GM18526 (cell line): Measurements from ENCODE around the gene EPHA10.

Source experiments
- POLR2A ChIP-seq: IDR thresholded peaks from 3 replicates; pipeline ENCODE4 v1.6.1; 2011; ENCODE audit not compliant: insufficient read length; ENCODE audit errors: extremely low read depth

The EPHA10 gene

GRCh38 chr1:37725851-37726613 lies 38.9 kb downstream of the EPHA10 start:
- no peak for TF ChIP-seq POLR2A

DNA sequence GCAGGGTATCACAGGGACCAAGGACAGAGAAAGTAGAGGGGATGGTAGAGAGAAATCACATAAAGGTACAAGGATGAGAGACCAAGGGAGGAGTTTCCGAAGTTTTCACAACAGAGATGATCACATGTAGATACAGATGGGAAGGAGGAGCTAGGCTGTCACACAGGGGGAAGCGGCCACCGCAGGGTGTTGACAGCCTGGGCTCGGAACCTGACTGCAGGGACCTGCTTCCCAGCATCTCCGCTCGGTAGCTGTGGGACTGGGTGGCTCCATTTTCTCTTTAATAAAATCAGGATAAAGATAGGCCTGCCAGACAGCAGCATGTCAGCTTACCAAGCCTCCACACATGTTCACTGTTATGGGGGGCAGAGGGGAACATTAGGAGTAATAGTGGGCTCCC lies 40.3 kb downstream of the EPHA10 start:
- no peak for TF ChIP-seq POLR2A

DNA sequence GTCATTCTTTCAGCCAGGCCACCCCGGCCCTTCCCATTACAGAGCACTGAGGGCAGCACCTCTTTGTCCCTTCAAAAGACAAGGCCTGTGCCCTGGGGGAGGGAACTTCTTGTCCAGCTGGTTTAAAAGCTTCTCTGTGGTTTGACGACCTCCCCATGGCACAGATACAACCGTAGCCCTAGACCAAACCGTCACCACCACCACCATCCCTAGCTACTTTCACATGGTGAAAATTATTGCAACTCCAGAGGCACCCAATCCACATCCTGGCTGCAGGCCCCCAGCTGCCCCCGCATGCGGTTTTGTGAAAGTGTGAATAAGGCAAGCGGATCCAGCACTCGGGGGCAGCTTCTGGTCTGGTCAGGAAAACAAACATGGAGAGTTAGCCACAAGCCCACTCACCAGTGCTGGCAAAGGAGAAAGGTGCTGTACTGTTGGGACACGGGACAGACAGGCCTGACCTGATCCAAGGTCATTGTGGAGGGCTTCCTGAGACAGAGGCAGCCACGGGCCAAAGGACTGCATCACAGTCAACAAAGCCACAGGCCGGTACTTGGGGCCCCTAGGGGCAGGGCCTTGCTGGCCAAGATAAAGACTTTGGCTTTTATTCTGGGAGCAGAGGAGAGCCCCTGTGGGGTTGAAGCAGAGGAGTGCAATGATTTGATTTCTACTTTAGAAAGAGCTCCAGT lies 41.4 kb downstream of the EPHA10 start:
- no peak for TF ChIP-seq POLR2A

GRCh38 chr1:37723072-37723389 lies 41.9 kb downstream of the EPHA10 start:
- no peak for TF ChIP-seq POLR2A

DNA sequence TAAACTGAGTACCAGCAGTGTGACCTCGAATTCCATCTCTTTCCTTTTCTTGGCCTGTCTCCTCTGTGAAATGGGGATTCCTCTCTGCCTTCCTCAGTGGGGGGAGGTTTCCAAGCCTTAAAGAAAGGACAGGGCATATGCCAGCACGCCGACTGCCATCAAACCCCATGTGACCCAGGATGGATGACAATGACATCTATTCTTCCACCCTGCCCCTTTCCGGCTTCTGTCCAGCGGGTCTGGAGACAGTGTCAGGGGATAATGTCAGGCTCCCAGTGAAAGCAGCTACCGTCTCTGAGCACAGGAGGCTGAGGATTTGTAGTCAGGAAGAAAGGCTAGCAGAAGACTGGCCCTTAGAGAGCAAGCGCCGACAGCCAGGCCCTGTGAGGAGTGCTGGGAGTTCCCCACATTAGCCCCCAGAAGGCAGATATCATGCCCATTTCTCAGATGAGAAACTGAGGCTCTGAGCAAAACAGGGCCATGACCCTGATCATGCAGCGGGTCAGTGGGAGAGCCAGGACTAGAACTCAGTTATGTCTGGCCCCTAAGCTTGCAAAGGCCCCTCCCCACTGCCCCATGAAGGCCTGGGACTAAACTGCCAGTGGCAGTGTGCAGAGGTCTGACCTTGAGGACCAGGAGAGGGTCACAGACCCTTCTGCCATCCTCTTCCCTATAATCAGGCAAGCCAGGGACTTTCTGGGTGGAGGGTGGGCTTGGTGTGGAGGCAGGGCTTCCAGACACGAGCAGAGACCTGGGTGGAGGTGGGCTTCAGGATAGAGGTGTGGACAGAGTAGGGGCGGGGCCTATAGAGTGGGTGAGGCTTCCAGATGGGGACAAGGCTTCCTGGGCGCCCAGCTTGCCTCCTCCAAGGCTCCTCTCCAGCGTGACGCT lies 42.5 kb downstream of the EPHA10 start:
- no peak for TF ChIP-seq POLR2A

DNA sequence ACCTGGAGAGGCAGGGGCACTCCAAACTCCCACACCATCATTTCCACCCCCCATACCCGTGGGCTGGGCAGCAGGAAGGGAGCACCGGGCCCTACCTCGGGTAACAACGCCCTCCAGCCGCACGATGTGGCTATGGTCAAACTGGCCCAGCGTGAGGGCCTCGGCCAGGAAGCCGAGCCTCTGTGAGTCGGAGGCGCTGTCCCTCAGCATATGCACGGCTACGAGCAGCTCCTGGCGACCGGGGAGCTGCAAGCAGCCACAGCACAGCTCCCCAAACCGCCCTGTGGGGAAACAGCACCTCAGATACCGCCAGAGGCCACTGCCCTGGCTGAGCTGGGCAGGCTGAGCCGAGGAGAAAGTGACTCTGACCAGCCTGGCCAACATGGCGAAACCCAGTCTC lies 43.4 kb downstream of the EPHA10 start:
- TF ChIP-seq POLR2A, result no peak

DNA sequence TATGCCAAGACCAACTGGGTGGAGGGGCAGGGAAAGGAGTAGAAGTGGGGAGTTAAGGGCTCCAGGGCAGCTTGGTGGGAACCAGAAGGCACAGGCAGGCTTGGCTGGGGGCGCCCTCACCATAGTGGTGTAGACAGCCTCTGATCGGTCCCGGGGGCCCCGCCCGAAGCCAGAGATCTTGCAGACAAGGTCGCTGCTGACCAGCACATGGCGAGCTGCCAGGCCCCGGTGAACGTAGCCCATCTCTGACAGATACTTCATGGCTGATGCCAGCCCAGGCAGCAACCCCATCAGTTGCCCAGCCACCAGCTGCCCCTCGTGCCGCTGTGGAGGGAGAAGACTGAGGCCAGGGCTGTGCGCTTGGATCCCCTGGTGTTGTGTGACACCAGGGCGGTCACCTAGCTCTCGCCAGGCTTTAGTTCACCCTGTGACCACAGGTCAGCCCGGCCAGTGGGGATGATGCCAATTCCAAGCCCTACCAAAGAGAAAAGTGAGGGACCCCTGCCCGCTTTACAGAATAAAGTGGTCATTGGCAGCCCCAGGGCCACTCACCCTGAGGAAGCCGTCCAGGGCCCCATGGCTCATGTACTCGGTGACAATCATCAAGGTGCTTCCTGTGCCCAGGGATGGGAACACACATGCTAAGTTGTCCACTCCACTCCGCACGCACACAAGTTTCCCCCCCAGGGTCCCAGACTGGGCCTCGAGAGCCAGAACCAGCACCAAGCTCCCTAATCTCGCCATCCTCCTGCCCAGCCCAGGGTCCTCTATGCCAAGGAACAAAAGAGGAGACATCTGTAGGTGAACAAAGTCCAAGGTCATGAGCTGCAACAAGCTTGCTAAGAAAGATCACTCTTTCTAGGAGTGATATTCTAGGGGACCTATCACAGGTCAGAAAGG lies 44.4 kb downstream of the EPHA10 start:
- TF ChIP-seq POLR2A, result no peak

- TF ChIP-seq POLR2A, result no peak
Observed at GRCh38 chr1:37719572-37720195, 45.2 kb downstream of the EPHA10 start.

GRCh38 chr1:37718901-37719571 lies 45.9 kb downstream of the EPHA10 start:
- TF ChIP-seq POLR2A, result no peak

DNA sequence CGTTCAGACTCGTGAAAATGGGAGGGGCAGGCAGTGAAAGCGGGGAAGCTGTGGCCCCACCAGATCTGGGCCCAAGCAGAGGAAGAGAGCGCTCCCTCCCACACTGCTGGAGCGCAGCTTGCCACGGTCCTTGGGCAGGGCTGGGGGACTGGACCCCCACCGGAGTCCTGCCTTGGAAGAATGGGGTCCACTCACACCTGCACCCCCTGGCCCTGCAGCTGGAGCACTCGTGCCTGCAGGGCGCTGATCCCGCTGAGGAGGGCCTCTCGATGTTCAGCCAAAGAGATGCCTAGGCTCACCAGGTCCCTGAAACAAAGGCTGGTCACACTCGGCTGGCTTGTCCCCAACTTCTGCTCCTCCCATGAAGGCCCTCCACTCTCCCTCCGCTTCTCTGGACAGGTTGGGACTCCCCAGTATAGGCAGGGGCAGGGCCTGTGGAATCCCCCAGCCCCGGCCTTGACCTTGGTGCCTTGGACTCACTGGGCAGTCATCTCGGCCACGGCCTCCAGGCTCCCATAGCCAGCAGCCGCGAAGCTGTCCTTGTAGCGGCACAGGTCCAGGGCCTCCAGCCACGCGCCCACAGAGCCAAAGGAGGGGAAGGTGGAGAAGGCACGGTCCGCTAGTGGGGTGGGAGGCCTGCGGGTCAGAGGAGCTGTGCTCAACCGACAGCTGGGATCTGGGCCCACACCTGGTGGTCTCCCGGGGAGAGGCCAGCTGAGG lies 46.6 kb downstream of the EPHA10 start:
- TF ChIP-seq POLR2A, result no peak

DNA sequence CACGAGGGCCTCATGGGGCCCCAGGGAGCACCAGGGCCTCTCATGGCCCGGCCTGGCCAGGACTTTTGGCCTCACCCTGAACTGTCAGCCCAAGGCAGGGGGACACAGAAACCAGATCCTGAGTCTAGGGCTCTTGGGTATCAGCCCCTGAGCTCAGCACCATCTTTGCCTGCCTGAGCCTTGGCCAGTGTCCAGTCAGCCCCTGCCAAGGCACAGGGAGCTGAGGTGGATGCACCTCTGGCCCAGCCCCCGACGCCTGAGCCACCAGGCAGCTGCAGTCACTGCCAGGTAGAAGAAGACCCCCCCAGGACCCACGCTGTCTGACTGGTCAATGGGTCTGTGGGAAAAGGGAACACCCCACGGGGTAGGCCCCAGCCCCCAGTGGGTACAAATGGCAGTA lies 47.3 kb downstream of the EPHA10 start:
- TF ChIP-seq POLR2A, result no peak

DNA sequence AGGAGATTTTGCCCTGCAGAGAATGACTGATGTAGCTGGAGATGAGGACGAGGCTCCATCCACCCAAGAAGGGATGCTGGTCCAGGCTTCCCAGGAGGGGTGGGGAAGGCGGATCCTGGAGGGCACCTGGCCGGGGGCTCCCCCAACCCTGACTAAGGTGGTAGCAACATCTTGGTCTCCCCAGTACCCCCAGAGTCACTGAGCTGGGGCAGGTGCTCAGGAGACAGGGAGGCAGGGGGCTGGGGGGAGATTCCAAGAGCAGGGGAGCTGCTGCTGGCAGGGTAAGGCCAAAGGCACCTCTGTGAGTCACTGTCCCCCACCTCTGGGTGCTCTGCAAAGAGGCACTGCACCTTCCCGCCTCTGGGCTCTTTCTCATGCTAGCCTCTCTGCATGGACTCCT lies 48.6 kb downstream of the EPHA10 start:
- no peak for TF ChIP-seq POLR2A

GRCh38 chr1:37714689-37715088 lies 50.2 kb downstream of the EPHA10 start:
- no peak for TF ChIP-seq POLR2A

DNA sequence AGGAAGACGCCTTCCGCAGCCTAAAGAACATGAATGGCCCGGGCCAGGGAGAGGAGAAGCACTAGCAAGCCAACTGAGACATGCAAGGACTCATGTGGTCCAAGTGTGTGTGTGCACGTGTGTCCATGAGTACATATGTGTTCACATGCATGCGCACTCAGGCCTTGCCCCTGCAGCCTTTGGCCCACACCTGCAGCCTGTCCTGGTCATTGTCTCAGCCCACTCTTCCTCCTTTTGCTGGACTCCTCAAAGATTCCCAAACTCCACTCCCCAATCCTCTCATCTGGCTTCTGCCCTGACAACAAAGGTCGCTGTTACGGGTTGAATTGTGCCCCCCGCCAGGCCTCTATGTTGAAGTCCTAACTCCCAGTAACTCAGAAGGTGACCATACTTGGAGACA lies 50.7 kb downstream of the EPHA10 start:
- no peak for TF ChIP-seq POLR2A

- TF ChIP-seq POLR2A, result no peak
Observed at GRCh38 chr1:37708471-37708870, 56.4 kb downstream of the EPHA10 start.
